GM19372 (cell line): ENCODE results near the gene ZAP70.

Source experiments
- ATAC-seq: cut with Tn5 transposase; IDR thresholded peaks from one replicate; pipeline ENCODE4 v1.9.1; 2021; ENCODE audit warnings: mild to moderate bottlenecking, low read depth, moderate library complexity; ENCODE audit not compliant: unreplicated experiment

The ZAP70 gene

DNA sequence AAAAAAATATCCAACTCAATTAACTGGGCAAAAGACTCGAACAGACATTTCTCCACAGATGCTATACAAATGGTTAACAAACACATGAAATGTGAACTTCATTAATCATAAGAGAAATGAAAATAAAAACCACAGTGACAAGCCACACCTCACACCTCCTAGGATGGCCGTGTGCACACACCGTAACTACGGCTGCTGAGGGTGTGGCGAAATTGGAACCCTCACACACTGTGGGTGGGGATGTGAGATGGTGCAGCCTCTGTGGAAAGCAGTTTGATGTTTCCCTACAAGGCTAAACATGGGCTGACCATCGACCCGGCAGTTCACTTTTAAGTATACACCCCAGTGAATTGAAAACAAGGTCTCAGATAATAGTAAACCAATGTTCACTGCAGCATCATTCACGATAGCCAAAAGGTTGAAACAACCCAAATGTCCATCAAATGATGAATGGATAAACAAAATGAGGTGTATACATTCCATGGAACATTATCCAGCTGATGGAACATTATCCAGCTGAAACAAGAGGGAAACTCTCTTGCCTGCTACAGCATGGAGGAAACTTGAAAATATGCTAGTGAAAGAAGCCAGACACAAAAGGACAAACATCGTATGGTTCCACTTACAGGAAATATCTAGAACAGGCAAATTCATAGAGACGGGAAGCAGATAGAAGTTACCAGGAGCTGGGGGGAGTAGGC, 32.2 kb downstream of the ZAP70 start:
- ATAC-seq, result no peak

DNA sequence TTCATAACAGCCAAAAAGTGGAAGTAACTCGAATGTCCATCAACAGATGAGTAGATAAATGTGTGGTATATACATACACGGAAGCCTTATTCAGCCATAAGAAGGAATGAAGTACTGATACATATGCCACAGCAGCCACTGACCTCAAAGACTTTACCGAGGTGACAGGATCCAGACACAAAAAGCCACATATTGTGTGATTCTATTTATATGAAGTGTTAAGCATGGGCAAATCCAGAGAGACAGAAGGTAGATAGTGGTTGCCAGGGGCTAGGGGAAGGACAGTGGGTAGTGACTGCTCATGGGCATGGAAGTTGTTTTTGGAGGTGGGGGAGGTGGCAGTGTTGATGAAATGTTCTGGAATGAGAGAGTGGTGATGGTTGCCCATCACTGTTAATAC, 33.9 kb downstream of the ZAP70 start:
- no peak for ATAC-seq

DNA sequence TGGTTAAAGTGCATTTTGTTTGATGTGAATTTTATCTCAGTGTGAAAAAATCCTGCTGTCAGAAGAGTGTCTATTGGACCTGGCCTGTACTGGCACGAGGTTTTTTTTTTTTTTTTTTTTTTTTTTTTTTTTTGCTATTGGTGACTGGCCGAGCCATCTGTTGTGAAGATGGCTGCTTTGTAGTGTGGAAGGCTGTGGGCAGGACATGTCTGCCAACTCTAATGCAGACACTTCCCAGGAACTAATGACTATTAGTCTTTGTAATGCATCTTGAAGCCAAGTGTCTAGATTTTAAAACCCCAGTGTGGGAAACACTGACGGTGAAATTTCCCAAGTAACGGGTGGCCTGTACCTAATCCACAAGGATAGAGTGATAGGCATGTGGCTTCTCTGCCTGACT, 34.3 kb downstream of the ZAP70 start:
- no peak for ATAC-seq

DNA sequence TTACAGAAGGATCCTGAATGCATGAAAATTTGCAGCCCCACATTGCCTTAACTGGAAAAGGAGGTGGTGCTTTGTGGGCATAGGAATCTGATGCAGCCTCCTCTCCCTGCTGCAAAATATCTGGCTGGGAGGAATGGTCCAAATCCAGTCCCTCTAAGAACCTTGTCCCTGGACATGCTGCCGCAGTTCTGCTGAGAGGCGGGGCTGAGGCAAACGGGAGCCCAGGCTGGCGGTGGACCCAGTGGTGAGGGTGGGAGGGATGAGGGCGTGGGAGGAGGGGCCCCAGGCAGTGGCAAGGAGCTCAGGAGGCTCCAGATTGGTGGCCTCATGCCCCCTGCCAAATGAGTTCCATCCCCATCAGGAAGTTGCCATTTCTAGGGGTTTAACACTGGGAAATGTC, 36.2 kb downstream of the ZAP70 start:
- no peak for ATAC-seq

DNA sequence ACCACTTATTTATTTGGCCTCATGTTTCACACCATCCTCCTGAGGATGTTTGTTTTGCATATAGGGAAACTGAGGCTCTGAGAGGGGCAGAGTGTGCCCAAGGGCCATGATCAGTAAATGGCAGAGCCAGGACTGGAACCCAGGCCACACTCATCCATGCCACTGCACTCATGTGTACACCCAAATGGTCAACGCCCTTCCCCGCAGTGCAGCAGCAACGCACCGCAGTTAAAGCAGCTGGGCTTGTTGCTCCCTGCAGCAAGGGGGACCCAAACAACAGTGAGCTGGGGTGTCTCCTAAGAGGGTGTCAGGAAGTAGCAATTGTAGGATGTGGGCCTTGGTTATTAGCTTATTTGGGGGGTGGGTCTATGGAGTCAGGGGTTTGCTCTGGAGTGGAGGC, 36.6 kb downstream of the ZAP70 start:
- ATAC-seq, result no peak

DNA sequence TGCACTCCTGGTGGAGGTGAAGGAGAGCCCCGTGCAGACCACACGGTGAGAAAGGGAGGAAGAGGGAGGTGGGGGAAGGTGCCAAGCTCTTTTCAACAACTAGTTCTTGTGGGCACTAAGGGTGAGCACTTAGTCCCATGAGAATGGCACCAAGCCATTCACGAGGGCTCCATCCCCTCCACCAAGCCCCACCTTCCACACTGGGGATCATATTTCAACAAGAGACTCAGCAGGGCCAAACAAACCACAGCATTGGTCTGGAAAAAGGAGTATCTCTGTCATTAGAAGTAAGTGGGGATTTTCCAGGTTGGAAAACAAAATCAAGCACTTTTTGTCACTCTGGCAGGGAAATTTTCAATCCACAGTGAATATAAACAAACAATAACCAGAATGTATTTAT, 38.4 kb downstream of the ZAP70 start:
- no peak for ATAC-seq

DNA sequence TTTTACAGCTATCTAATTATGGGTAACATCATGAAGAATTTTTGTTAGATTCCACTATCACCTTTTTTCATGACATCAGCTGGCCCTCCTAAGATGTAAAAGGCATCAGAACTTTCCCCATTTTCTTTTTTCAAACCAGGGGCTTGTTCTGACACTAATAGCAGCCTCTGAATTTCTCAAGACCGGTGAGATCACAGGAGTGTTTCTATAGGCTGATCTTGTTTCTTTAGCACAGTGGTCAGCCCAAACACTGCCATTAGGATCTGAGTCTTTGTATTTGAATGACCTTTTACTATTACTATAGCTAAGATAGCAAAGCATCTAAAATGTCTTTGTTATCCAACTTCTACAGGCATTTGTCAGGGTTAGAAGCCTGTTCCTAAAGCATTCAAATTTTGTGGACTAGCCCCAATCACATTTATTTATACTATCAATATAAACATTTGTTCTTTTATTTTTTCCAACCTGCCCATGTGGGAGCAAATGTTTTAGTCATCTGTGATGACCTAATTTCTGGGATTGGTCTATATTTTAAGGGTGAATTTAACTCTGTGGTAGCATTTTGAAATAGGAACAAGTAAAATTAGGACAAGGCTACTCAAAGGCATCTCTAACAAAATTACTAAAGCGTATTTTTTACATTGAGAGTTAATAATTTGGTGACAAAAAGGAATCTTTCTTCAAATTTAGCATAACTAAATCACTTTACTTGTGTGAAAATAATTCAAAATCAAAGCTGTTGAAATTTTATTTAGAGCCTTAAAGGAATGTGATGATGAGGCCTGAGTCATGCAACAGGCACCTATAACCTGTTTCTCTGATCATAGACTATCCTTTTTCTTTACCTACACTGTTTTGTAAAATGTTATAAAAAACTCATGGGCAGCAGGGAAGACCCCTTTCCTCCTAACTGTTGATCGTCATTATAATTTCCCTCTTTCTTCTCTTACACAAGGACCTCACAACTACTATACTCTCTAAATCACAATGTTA, 39.3 kb downstream of the ZAP70 start:
- no peak for ATAC-seq

DNA sequence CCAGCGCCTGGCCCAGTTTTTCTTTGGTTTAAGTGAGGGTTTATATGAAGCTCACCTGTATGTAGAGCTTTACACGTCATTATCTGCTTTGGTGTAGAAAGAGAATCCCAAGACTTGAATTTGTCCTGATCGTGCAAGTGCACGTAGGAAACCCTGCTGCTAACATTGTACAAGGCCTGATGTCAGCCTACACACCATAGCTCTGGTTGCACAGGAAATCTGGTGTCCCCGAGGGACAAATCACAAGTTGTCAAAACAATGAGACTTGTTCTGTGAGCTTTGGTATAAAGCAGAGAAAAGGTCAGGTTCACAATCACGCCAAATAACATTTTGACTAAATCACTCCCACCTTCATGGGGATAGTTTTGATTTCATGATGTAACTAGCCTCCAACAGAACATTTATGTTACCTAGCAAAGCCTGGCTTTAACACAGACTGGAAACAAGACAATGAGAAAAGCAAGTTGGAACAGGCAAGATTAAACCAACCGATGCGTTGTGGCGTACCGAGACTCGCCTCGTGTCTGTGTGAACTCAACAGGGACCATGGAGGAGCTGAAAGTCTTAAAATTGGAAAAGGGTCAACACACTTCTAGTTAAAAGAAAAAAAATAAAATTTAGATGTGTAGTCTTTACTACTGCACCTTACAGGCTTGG, 41.4 kb downstream of the ZAP70 start:
- ATAC-seq, result no peak

DNA sequence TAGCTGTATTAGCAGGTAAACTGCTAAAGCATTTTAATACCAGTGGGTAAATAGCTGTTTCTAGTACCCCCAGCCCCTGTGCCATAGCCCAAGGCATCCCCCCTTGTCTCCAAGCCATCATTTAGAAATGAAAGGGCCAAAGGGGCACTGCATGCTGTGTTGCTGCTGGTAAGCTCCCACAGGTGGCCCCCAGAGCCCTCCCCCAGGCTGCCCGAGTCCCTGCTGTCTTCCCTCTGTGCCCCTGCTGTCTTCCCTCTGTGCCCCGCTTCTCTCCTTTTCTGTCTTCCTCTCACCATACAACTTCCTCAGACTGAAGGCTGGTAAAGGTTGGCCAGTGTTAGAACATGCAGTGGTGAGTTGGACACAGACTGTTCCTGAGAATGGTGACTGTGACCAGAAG, 42.1 kb downstream of the ZAP70 start:
- ATAC-seq, result no peak

DNA sequence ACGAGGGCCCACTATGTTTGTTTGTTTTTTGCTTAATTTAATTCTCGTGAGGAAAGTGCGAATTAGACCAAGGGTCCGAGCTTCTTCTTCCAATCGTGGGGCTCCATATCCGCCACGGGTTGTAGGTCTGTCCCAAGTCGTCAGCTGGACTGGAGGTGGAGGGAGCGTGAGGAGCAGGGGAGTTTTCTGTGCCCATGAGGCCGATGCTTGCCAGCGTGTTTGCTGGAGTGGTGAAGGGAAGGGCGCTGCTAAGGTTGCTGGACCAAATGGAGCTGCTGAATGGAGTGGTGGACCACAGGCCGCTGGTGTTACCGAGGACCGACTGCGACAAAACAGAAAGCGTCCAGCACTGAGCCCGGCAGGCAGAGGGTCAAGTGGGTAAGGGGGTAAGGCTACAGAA, 43.7 kb downstream of the ZAP70 start:
- no peak for ATAC-seq

DNA sequence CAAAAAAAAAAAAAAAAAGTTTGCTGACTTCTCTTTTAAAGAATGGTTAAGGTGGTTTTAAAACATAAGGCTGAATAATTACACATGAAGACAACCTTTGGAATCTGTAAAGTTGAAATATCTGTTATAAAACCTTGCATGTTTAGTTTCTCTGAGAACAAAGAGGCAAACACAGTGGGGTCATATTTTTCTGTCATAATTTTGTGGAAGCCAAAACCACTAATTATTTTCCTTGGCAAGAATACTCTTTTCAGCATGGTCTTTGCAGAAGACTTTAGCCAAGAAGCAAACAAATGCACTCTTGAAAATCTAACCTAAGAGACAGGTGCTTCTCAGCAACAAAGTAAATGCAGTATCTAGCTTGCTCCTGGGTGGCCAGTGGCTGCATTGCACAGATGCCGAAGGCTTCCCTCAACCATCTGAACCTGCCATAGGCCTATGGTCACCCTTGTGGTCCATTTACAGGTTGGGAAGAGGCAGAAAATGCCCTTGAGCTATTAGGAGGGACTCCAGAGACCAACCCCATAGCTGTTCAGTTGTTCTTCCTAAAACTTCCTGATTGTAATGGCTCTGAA, 44.8 kb downstream of the ZAP70 start:
- ATAC-seq, result no peak

DNA sequence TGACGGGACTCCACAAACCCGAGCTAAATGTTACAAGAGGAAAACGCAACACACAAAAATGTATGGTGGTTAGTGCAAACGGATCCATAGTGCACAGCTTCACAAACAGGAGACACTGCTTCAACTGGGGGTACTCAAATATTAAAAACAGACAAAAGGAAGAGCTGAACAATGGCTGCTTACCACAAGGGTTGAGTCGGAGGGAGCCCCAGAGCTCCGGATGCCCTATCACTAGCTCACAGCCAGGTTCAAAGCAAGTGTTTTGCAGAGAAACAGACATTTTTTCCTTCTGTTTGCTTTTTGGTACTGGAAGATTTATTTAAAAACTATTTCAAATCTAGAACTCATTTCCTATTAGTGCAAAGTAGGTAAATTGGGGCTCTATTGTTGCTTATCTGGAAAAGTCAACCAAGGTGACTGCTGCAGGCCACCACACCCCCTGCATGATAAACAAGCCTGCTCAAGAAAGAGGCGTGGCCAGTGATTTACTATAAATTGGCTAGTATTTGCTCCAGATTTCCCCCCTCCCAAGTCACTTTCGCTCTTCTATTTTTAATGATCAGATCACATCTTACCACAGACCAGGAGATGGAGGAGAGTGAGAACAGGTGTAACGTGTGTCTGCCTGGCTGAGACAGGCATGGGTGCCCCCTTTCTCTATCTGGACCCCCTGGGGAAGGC, 46.5 kb downstream of the ZAP70 start:
- no peak for ATAC-seq

DNA sequence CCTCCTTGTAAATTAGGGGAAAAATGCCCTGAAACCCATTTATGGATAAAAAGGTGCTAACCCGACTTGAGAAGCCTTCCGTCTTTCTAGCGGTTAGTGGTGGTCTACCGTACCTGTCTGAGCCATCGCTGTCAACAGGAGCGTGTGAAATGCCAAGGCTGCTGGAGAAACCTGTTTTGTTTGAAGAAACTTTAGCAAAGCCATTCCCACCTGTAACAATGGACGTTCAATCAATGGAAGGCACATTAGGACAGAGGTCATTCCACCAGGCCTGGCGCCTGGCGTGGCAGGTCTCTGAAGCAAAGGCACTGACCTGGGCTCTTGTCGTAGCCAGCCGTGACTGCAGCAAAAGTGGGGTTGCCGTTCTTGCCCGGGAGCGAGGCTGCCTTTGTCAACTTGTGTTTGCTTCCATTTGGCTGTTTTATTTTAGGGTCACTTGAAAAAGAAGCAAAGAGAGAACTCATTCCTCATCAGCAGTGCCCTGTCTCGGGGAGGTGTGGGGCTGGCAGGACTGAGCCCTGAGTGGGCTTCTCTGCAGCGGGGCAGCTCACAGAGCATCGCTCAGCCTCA, 47.2 kb downstream of the ZAP70 start:
- no peak for ATAC-seq

DNA sequence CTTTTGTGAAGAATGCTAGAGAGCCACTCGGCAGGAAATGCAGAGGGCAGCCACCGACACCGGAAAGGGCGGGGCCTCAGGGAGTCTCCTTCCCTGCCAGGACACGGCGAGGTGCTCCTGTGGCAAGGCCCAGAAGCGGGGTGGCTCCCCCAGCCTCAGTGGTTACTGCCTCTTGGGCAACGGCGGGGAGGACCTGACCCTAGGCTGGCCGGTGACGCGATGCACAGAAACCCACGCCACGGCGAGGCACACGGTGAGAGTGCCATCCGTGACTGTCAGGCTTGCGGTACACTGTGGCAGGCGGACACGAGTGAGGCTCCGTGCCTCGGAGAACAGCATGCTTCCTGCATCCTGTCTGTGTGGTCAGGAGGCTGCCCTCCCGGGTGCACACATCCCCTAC, 47.8 kb downstream of the ZAP70 start:
- ATAC-seq, result no peak

DNA sequence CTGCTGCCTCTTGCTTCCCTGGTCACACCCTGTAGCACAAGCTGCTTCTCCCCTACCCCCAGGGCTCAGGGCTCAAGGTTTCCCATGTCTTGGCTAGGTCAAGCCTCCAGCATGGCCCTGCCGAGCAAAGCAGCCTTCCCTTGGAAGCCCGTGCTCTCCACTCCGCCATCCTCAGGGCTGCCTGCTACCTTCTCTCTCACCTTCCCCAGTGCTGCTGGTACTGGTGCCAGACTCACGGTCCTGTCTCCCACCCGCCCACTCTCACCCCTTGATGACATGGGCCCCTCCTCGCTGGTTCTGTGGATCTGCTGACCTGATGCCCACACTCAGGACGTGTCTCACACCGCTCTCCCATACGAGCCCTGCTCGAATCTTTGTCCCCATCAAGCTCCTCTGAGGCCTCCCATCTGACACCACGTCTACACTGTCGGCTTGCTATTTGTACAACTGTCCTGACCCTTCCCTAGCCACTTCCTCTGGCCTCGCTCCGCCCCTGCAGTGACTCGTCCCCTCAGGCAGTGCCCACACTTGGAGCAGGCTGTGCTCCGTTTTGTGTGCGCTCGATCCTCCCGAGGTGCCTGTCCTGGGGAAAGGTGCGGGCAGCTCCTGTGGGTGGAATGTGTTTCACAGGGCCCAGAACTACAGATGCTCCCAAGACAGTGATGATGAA, 49.9 kb downstream of the ZAP70 start:
- no peak for ATAC-seq

DNA sequence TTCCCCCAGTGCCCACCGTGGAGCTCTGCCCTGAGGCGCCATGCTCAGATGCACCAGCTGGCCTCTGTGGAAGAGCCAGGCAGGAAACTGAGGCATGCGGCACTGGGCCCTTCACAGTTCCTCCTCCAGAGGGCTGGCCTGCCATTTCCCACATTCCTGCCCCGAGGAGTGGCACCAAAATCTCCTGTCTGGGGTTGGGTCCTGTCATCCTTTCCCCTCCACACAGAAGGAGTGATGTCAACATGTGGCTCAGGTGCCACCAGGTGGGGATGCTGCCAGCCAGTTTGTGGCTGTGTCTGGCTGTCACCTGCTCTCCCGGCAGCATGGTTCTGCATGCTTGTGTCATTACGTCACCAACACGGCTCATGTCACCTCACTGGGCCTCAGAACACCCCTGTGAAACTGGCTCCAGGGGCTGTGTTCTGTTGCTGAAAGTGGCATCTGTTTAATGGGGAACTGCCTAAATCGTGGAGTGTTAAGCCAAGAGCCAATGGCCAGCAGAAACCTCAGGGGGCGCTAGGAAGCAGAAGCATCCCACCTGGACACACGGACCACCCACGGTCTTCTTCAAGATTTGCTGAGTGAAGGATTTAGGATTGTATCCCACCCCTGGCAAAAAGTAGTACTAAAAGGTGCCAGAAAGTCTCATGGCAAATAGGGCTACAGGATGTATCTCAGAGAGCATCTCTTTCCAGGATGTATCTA, 51.3 kb downstream of the ZAP70 start:
- ATAC-seq, result no peak

DNA sequence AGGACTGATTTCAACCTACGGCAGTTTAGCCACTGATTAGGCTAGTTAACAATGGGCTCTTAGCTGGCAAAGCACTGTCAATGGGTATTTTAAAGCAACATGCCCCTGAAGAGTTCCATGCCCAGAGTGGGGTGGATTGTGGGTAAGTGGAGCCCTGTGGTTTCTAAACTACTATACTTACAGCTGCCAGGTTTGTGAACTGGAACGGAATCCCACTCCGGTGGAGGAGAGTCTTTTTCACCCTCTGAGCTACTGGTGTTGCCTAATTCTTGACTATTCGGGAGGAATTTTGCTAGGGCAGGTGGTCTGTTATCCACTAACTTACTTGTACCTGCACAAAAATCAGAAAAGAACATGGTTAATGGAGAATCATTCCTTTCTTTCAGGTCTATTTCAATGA, 52.6 kb downstream of the ZAP70 start:
- no peak for ATAC-seq

DNA sequence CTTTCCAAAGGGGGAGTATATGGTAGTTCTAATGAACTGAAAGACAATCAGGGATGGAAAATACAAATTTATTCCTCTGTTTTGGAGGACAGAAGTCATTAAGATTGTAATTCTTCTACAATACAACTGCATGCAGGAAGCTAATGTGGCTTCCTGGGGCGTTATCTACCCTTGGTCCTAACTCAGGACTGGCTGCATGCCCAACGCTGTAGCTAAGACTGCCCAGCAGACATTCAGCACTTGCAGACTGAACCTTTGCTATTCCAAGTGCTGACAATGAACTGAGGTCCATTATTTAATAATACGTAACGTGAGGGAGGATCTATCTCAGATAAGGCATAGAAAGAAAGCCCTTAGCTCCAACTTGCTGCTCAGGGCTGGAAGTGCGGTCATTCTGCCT, 53.2 kb downstream of the ZAP70 start:
- no peak for ATAC-seq

DNA sequence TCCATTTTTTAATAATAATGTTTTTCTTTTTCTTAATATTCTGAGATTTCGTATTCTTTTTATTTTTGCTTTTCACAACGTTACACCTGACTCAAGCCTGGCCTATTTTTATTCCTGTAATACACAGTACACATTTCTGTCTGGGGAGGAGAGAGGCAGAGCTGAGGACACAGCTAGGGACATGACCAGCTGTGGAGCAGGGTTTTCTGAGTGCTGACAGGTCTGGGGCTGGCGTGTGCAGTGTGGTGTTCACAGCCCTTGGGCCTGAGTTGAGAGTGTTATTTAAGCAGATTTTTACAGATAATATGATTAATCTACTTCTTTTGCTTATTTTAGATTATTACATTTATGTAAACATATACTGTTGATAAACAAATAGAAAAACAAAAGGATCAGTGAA, 55.9 kb downstream of the ZAP70 start:
- ATAC-seq, result no peak
